Activated CD8-positive, alpha-beta memory T cell treated with anti-CD3 and anti-CD28 coated beads, Interleukin-2, amount 50 U/mL, for 48 hours (primary cell): ENCODE measurements around the gene ANXA8.
"Not testable (repeated sequence)": the region's sequence is repeated elsewhere in the genome, so short reads cannot be mapped to it uniquely, and the experiment has no call there.

ENCODE experiments used
- DNase-seq: peaks from one replicate; pipeline ENCODE4 v3.0.0-alpha.2; 2020

The ANXA8 gene, protein sequence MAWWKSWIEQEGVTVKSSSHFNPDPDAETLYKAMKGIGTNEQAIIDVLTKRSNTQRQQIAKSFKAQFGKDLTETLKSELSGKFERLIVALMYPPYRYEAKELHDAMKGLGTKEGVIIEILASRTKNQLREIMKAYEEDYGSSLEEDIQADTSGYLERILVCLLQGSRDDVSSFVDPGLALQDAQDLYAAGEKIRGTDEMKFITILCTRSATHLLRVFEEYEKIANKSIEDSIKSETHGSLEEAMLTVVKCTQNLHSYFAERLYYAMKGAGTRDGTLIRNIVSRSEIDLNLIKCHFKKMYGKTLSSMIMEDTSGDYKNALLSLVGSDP

DNA sequence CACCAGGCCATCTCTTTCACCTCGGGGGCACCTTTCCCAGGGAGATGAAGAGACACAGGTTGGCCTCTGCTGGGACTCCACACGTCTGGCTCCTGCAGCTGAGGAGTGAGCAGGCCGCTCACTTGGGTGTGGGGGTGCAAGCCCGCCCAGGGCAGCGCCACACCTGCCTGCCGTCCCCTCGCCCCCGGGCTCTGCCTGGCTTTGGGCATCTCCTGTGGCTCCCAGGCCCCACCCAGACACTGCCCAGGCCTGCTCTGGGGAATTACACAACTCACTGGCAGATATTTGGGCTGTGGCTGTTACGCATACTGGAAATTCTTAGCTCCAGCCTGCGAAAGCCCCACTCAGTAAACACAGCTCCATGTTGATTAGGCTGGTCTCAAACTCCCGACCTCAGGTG is at the start of gene ANXA8:
TSS of gene ANXA8 (minus strand) at position 193 of the 400 bp plus-strand sequence. CDS start at position 11, 182 bp downstream.
- not testable (repeated sequence) for DNase-seq

DNA sequence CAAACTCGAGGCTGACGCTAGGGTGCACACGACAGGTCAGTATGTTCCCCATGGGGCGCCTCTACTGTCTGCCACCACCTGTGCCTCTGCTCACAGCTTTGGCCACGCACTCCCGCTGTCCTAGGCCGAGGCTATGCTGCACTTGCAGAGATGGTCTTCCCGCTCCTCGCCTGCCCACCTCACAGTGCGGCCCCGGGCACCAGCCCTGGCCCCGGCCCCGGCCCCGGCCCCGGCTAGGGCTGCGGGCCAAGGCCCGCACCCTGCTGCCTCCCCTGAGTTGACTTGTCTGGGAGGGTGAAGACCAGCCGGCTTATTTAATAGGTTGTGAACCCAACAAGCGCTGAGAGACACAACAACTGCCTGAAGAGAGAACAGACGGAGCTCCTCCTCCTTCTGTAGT is 39.6 kb upstream of the ANXA8 start, which contains the start of gene AGAP9:
TSS of gene AGAP9 (minus strand) at position 164 of the 400 bp plus-strand sequence. CDS start at position 52, 112 bp downstream.
- not testable (repeated sequence) for DNase-seq

DNA sequence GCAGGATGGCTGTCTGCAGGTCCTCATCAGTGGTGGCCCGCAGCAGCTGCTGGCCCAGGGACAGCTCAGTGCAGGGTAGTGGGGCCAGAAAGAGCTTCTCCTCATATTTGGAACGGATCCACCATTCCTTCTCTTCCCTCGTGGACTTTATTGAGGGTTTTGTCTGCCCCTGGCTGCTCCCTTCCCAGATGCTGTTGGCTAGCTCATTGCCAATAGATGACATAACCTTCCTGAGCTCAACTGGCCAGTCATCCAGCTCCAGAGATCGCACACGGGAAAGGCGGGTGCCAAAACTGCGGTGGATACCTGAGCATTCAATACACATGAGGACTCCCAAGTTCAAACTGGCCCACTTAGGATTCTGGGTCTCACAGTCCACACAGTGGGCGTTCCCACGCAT is 18.4 kb upstream of the ANXA8 start:
- DNase-seq = not testable (repeated sequence)

DNA sequence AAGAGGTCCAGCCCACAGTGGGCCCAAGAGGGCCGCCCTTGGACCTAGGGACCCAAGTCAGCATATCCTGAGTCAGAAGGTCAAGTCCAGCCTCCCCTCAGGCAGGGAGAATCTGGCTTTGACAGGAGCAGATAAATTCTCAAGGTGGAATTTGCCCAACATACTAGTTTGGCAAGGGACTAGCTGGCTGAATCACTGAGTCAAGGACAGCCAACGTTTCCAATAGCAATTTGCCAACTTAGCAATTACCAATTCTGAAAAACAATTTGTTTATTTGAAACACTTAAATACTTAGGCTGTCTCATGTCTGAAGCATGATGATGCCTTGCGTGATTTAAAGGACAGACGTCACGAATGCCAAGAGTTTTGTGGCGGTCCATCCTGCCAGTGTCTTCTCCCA is 10.3 kb upstream of the ANXA8 start:
- DNase-seq = not testable (repeated sequence)

DNA sequence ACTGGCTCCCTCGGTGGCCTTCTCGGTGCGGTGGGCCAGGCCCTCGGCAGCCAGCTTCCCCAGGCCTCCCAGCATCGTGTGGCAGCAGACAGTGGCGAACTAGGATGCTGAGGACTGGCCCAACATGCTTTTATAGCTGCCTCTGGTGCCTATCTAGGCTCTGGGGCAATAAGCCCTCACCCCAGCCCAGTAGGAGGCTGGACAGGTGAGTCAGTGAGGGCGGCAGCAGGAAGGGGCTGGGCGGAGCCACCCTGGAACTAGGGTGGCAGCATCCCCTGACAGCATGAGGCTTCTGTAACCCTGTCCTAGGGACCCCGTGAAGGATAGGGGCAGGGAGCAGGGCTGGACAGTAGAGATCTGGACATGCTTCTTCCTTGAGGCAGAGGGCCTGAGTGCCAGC is 7.7 kb upstream of the ANXA8 start, which contains the start of gene FAM25G:
TSS of gene FAM25G (minus strand) at position 101 of the 400 bp plus-strand sequence. CDS start at position 75, 26 bp downstream.
- not testable (repeated sequence) for DNase-seq

DNA sequence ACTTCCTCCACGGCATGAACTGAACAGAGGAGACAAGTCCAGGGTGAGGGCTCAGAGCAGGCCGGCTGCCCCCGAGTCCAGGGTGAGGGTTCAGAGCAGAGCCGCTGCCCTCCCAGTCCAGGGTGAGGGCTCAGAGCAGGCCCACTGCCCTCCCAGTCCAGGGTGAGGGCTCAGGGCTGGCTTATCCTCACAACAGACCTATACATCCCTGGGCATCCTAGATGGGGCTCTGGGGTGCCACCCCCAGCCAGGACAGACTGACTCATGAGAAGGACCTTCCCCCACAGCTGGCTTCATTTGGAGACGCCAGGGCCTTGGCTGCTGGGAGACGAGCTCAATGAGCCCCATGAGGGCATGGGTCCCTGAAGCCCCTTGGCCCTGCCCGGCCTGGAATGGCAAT is 5.7 kb upstream of the ANXA8 start:
- not testable (repeated sequence) for DNase-seq

DNA sequence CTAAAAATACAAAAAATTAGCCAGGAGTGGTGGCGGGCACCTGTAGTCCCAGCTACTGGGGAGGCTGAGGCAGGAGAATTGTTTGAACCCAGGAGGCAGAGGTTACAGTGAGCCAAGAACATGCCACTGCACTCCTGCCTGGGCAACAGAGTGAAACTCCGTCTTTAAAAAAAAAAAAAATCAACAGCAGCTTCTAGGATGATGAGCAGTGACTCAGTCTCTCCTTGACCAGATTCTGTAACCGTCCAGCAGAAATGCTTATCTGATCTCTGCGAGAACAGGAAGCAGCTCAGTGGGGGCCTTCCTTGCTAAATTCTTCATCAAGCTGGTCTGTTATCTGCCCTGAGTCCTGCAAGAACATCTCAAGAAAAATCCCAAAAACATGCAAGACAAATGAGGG is 2.0 kb upstream of the ANXA8 start:
- DNase-seq = not testable (repeated sequence)

DNA sequence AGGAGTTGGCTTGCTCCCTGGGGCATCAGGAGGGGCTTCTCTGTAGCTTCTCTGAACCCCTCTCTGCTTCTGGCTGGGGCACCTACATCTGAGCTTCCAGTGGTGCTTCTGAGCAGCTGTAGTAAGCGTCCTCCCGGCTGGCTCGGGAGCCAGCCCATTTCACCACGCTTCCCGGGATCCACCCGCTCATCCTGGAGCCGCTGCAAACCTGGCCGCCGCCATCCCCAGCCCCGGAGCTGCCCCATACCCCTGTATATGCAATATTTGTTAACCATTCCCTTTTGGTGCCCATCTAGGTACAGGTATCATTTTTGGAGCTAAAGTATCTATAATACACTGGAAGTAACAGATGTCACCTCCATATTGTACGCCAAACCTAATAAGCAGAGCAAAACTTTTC is 871 bp upstream of the ANXA8 start:
- not testable (repeated sequence) for DNase-seq

DNA sequence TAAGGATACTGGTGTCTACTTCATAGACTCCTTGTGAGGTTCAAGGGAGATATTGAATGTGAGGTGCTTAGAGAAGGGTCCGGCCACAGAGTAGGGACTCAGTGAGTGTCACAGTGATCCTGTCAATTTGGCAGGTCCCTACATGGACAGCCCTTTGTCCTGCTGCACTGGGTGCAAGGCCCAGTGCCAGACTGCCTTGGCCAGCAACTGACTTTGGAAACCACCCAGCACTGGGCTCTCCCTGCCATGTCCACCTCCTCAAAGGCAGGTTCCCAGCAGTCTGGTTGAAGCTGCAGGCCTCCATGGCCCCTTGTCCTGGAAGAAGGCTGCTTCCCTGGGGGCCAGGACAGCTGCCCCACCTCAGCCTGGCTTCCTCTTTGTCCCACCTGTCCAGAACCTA is 1.5 kb downstream of the ANXA8 start:
- not testable (repeated sequence) for DNase-seq

DNA sequence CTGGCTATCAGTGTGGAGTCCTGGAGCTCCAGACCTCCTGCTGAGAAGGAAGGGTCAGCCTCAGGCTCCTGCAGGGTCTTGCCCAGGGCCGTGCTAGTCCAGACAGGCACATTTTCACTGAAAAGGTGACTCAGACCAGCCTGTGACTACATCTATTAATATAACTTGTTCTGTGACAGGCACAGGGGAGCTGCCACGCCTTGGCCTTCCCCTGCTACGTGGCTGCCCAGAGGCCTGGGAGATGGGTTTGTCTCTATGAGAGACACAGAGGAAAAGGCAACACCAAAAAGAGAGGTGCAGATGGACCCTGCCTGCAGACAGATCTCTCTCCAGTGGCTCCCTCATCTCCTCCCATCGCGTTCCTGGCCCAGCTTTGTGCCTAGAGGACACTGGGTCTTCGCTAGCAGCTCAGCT is 2.1 kb downstream of the ANXA8 start:
- DNase-seq = not testable (repeated sequence)

DNA sequence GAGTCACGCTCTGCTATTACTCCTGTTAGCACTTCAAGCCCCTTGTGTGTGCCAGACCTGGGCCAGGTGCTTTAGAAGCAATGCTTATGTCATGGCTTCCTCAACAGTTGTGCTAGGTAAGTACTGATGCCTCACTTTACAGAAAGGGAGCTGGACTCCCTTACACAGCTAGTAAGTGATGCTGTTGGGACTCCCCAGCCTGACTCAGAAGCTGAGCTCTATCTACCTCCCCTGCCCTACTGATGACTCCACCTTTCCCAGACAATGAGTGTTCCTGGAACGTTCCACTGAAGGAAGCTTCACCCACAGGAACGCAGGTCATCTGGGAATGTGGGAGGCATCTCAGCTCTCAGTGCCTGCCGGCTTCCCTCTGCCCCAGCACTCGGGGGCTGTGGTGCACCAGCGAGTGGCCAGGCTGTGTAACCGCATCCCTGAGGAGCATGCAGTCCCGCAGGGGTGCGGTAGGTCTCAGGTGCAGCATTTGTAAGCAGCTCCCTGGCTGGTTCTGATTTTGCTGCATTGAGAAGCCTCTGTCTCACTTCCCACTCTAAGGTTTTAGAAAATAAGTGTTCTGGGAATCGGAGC is 2.6 kb downstream of the ANXA8 start:
- not testable (repeated sequence) for DNase-seq

DNA sequence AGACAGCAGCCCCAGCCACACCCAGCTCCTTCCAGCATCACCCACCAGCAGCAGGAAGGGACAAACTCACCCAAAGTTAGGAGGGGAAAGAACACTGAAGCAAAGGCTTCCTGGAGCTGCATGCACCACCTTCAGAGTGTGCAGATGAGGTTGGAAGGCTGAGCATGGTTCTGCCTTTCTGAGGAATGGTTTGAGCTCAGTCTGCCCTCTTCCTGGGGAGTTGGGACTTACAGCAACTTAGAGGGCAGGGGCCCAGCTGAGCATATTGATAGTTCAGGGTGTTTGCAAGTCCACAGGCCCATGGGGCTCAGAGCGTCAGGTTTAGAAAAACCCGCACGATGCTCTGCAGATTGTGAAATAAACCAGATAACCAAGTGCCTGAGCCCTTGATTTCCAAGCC is 3.8 kb downstream of the ANXA8 start:
- not testable (repeated sequence) for DNase-seq

DNA sequence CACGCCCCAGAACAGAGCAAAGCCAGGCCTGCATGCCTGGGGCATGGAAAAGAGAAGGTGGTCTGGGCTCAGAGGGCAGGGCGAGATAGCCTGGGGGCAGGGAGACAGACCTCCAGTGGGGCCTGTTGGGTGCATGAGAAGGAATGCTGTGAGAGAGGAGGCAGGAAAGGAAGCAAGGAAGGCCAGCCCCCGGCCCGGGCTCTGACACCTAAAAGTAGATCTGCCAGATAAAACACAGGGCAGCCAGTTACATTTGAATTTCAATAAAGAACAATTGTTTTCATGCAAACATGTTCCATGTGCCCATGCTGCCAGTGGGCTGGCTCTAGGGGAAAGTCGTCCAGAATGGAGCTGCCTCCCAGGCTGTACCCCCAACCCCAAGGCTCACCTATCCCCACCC is 5.8 kb downstream of the ANXA8 start:
- DNase-seq = not testable (repeated sequence)

DNA sequence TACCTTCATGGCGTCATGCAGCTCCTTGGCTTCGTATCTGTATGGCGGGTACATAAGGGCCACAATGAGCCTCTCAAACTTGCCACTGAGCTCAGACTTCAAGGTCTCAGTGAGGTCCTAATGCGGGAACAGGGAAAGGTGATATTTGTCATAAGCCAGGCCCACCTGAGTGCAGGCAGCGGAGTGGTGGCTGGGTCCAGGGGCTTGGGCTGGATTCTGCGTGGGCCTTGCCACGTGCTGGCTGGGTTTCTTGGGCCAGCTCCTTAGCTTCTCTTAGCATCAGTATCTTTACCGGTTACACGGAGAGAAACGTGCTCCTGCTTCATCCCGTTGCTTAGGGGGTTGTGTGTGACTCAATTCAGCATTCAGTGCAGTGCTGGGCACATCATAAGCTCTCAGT is 6.8 kb downstream of the ANXA8 start:
- not testable (repeated sequence) for DNase-seq

DNA sequence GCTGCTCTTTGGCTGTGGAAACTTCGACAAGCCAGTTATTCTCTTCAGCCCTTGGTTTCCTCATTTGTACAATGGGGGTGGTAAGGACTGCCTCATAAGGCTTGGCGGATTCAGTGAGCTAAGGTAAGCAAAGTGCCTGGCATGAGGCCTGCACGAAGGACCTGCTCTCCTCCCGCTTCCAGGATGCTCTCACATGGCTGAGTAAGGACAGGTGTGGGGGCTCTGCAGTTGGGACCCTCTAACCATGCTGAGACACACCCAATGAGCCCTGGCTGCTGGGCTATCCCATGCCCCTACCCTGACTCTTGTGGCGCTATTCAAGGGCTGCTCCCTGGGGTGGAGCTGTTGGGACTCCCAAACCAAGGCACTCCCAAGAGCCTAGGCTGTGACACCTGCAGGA is 8.8 kb downstream of the ANXA8 start:
- DNase-seq = not testable (repeated sequence)

DNA sequence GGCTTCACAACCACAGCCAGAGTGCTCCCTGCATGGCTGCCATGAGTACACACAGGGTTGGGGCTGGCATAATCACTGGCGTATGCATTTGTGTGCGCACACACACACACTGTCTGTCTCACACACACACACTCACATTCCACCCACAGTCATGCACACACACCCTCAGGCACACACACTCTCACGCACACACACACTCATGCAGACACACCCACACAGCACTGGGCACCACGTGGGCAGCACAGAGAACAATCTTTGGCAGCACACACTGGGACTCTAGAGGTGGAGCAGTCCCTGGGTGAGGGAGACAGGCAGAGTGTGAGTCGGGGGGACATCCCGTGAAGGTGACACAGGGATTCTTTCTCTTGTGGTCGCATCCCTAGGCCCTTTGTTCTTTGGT is 10.4 kb downstream of the ANXA8 start:
- not testable (repeated sequence) for DNase-seq

DNA sequence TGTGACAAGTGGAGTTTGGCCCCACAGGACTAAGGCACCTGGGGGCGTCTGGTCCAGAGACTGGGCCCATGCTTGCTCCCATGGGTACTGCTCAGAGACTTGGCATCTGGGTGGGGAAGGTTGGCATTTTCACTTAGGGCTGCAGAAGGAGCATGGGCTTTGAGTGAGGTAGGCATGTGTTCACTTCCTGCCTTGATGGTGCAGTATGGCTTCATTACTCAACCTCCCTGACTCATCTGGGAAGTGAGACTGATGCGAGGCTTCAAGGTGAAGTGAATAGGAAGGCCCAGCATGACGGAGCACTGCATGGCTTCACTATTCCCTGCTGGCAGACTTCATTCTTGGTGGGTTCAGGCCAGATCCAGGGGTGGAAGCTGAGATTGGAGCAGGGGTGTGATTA is 11.3 kb downstream of the ANXA8 start:
- not testable (repeated sequence) for DNase-seq

DNA sequence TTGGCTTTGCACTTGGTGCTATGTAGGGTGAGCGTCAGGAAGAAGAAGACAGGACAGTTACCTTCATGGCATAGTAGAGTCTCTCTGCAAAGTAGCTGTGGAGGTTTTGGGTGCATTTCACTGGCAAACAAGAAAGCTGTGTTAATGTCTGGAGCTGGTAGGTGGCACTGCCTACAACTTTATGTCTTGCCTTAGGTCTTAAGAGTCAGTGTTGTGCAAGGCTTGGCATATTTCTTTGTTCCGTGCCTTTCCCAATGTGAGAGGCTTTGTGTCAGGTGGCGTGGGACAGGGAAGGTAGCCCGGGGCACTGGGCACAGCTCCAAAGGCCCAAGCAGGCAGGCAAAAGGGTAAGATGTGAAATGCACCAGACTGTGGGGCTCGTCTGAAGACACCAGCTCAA is 11.8 kb downstream of the ANXA8 start:
- DNase-seq = not testable (repeated sequence)

DNA sequence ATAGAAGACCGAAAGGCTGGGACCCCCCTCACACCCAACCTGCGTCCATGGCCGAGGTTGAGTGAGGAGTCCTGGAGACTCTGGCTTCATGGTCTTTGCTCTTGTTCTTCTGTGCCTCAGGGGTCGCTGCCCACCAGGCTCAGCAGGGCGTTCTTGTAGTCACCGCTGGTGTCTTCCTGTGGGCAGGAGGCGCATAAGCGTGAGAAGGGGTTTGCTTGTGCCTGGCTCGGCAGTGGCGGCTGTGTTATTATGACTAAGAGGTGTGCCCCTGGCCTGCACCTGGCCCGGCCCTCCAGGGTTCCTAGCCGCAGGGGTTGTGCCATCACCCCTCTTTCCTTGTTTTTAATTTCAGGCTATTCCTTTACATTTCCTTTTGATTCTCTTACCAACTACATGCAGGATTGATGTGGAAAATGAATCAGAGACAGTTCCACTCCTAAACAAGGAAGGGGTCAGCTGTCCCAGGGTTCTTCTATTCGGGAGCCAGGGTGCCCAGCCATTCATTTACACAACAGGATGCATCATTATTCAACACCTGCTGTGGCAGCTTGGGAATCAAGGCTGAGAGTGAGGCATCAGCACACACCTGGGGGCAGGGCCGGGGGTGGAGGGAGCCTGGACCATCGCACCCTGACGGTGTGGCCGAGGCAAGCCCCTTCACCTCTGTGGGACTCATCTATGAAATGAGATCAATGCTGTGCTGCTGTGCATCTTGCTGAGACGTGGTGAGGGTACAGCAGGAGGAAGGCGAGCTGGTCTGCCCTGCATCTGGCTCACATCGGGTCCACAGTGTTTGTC is 15.0 kb downstream of the ANXA8 start:
- peak; percentile 38 for DNase-seq

DNA sequence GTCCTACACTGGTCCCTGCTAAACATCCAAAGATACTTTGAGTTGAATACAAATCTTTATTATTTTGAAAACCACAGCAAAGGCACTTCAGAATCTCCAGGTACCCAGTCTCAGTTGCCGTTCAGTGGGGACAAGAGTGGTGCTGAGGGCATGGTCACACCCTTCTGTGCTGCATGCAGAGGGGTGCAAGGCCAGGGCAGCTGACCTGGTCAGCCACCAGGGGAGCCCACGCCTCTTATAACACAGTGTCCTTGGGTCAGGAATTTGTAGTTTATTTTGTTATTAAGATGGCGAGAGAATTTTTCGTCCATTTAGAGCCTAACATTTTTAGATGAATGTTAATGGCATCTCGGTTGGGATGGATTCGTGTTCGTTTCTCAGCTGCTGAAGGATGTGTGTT is 16.0 kb downstream of the ANXA8 start:
- not testable (repeated sequence) for DNase-seq

DNA sequence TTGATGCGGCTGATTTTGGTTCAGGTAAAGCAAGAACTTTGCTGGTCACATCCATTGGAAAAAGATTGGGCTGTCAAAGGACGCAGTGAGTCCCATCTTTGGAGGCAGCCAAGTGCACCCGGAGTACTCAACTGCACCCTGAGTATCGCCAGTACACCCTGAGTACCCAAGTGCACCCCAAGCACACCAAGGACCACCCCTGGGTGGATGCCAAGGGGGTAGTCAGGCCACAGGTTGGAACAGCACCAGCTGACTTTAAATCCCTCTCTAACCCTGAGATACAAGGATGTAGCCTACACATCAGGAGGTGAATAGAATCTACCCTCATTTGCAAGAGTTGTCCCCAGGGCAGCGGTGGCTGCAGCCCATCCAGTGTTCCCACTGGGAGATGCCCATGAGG is 16.5 kb downstream of the ANXA8 start:
- peak; percentile 39 for DNase-seq

DNA sequence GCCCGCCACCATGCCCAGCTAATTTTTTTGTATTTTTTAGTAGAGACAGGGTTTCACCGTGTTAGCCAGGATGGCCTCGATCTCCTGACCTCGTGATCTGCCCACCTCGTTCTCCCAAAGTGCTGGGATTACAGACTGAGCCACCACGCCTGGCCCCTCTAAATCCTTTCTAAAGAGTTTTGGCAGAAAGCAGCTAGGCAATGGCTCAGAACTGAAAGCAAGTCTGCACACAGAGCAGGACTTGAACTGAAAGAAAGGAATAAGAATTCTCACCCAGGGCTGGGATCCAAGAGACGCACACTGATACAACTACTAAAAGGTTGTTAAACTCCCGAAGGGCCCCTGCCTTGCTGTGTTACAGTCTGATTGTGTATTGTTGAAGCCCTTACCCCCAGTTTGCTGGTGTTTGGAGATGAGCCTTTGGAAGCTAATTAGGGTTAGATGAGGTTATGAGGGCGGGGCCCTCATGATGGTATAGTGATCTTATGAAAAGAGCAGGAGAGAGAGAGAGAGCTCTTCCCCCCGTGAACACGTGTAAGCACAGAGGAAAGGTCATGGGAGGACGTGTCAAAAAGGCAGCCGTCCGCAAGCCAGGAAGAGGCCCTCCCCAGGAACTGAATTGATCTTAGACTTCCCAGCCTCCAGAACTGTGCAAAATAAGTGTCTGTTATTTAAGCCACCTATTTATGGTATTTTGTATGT is 18.5 kb downstream of the ANXA8 start:
- not testable (repeated sequence) for DNase-seq
